ENCODE measurements around the gene ANXA1.

DNA sequence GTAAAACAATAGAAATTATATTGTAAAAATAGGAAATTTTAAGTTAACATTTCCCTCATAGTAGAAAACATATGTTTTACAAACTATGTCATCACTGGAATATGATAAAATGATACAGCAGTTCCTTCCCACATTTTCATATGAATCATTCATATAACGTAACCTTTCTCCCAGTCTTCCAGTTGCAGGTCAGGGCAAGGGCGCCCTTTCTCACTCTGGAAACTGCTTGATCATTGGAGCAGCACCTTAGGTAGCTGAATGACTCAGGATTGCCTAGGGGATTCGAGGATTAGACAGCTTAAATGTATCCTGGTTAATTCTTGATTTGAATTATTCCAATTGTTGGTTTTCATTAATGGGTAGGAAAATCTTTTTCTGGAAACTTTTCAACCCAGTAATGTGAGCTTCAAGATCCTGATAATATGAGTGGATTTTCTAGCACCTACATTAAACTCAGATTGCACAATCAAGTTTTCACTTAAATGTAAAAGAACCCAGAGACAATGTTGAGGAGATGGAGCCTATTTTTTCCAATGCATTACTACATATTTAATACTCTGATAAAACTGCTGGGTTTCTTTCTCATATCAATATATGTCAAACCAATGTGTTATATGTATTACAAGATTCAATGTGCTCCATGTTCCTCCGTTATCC lies 32.6 kb upstream of the ANXA1 start:
- TF ChIP-seq OSR1 (CRISPR knock-in tag; IDR thresholded peaks at IDR 0.05) (no peak), ARNTL (CRISPR knock-in tag; IDR thresholded peaks at IDR 0.05; ENCODE audit: borderline replicate concordance, low read depth) (no peak), TOX (CRISPR knock-in tag; IDR thresholded peaks at IDR 0.05; ENCODE audit: borderline replicate concordance) (no peak)
- TF ChIP-seq, protein P1, sequence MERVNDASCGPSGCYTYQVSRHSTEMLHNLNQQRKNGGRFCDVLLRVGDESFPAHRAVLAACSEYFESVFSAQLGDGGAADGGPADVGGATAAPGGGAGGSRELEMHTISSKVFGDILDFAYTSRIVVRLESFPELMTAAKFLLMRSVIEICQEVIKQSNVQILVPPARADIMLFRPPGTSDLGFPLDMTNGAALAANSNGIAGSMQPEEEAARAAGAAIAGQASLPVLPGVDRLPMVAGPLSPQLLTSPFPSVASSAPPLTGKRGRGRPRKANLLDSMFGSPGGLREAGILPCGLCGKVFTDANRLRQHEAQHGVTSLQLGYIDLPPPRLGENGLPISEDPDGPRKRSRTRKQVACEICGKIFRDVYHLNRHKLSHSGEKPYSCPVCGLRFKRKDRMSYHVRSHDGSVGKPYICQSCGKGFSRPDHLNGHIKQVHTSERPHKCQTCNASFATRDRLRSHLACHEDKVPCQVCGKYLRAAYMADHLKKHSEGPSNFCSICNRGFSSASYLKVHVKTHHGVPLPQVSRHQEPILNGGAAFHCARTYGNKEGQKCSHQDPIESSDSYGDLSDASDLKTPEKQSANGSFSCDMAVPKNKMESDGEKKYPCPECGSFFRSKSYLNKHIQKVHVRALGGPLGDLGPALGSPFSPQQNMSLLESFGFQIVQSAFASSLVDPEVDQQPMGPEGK (CRISPR knock-in tag; IDR thresholded peaks at IDR 0.05; ENCODE audit: borderline replicate concordance), result no peak

Measured in SK-N-SH treated with all-trans-retinoic acid at 6 μM for 48 hours (cell line).